Ramos (cell line): ENCODE data around the gene PPP2R2D.

ENCODE experiments used
- in situ Hi-C: fragments of 300-500 bp; cut with MboI; formaldehyde crosslinking; loops from one replicate; pipeline ENCODE4 v1.14.3; 2022; ENCODE audit warnings: low sequenced_read_pairs; ENCODE audit not compliant: unreplicated experiment

PPP2R2D gene

DNA sequence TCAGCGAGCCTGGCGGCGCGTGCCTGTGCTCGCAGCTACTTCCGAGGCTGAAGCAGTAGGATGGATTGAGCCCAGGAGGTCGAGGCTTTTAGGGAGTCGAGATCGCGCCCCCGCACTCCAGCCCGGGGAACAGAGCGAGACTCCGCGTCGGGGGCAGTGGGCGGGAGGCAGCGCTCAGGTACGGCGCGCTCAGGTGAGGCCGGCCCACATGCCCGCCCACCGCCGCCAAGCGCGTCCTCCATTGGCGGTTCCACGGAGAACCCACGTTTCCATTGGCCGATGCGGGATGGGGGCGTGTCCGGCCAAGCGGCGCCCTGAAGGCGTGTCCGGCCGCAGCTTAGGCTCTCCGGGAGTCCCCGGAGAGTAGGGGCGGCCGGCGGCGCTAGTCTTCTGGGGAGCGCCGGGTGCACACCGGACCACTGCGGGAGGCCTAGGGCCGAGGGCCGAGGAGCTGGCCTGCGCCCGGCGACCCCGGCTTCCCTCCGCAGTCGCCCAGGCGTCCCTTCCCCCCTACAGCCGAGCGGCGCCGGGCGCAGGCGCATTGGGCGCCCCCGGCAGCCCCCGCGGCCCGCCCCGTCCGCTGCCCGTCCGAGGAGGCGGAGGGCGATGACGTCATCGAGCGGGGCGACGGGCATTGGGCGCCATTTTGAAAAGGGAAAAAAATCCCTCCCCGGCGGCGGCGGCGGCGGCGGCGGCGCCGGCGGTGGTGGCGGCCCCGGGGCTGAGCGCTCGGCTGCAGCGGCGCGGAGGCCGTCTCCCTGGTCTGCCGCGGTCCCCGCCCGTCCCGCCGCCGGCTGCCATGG lies at the start of gene PPP2R2D:
TSS of gene PPP2R2D (plus strand) at position 659 of the 803 bp plus-strand sequence. CDS start at position 800, 141 bp downstream.
- in situ Hi-C loops: no loop called here

DNA sequence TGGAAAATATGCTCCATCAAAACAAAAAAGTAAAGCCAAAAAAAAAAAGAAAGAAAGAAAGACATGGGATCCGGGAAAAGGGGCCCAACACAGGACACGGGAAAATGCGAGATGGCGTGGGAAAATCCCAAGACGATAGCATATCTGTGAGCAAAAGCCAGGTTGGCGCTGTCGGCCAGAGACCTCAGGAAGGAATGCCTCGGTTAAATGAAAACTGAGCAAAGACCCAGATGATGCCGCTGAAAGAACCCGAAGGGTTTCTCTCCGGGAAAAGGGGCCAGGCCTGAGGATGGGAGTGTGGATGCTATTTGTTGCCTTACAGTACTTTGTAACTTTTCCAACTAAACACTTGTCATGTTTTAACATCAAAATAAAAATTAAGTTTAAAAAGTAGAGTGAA lies 49.5 kb upstream of the PPP2R2D start:
- in situ Hi-C loops: no loop called here

DNA sequence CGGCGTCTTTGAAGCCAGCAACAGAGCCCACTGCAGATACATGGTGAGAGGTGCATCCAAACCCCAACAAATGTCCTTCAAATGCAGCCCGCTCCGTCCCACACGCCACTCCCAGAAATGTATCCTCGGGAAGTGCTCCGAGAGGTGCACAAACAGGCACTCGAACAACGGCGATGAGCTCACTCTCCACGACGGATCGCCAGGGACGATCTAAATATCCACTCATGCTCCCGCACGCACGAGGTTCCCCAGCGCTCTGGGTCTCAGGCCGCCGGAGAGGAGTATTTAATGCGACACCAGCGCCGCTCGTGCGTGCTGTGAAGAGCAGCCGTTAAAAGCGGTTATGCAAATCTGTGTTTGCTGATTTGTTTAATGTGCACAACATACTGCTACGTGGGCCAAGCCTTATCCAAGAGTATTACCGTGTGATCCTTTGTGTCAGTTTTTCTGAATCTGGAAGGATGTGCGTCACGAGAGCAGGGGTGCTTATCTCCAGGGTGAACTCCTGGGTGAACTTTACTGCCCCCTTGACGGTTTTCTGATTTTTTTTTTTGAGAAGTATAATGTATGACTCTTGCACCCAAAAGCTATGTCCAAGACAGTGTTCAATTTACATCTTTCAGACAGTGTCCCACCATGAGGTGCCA lies 48.5 kb upstream of the PPP2R2D start:
- in situ Hi-C loops: no loop called here

DNA sequence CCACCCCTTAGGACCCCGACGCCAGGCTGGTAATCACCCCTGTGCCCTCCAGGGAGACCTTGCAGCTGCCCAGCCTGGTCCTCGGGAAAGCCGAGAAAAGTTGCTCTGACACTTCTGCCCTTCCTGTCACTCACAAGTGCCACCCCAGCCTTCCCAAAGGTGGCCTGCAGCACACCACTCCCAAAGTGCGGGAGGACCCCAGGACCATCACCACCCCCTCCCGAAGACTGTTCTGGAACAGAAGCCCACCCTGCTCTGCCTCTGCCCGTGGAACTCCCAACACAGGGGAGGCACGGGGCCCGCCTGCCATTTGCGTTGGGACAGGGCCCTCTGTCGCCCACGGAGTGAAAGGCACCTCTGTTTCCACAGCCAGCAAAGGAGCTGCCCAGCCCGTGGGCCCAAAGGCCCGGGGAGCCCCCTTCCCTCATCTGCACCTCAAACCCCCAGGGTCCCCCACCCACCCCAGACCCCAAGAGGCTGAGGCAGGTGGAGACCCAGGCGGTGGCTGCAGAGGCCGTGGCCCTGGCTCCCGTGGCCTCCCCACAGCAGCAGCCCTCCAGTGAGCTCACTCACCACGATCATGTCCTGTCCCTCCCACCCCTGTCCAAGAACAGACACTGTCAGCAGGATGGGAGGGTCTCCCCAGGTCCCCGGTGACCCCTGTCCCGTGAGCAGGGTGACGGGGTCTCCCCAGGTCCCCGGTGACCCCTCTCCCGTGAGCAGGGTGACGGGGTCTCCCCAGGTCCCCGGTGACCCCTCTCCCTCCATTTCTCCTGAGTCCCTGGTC lies 47.8 kb upstream of the PPP2R2D start:
- in situ Hi-C loops: no loop called here

DNA sequence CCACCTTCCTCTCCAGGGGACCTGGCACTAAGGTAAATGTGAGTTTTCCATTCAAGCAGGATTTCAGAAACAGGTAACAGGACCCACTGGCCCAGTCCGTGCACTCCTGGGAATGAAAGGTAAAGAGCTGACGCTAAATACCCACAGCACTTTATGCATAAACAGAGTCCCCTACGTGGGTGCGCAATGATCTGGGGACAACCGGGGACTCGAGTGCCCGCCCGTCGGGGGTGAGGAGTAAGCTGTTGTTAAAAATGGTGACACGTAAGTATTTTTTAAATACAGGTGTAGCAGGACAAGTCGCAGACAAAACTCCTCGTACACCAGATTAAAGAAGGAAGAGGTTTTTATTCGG lies 47.2 kb upstream of the PPP2R2D start:
- in situ Hi-C loops: no loop called here

DNA sequence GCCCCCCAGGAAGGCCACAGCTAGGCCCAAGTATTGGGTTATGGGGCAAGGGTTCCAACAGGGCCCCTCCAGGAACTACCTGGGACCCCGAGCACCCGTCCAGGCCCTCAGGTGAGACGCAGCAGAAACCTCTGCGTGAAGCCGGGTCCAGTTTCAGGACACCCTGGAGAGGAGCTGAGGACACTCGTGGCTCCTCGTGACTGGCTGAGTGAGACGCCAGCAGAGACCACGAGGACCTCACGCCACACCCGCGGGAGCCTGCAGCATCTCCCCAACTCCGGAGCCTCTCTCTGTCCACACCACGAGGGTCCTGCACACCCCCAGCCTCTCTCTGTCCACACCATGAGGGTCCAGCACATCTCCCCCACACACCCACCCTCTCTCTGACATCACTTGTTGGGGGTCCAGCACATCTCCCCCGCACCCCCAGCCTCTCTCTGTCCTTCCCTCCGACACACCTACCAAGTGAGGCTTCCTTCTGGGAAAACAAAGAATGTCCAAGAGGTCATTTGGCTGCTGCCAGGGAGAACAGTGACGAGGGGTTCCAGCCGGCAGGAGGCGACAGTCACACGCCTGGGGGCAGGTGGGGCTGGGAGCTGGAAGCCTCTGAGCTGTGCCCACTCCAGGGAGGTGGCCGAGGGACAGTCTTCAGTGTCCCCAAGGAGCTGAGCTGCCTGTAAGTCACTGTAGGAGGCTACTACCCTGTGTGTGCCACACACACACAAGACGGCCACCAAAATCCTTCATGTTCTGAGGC lies 46.1 kb upstream of the PPP2R2D start:
- in situ Hi-C loops: no loop called here

DNA sequence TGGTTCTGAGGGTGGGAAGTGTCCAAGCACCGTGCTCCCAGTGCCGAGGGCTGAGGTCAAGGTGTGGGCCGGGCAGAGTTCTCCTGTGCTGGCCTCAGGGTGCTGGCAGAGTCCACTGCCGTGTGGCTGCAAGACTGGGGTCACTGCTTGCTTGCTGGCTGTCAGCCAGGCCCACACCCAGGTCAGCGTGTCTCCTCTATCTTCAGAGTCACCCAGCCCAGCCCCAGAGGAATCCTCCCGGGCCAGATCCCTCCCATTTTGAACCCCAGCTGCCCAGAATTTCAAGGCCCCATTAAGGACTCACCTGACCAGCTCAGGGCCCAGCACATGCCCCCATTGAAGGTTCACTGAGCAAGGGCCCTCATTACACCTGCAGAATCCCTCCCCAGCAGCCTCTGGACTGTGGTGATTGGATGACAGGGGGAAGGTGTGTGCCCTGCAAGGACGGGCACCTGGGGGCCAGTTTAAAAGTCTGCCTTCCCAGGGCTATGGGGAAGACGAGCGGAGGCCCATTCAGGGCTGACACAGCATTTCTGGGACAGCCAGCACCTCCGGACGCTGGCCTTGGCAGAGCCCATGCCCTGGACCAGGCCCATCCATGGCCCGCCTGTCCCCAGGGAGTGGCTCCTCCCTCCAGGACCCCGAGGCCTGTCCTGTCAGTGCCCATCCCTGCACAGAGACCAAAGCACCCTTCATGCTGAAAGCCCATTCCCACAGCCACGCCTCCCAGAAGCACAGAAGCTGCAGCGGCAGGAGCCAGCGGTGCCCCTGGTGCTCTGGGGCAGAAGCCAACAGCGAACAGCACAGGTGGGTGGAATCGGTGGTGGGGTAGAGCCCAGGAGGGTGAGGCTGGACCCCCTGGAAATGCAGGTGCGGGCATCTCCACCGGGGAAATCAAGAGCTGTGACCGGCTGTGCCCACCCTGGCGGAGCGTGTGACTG lies 45.1 kb upstream of the PPP2R2D start:
- in situ Hi-C loops: no loop called here

DNA sequence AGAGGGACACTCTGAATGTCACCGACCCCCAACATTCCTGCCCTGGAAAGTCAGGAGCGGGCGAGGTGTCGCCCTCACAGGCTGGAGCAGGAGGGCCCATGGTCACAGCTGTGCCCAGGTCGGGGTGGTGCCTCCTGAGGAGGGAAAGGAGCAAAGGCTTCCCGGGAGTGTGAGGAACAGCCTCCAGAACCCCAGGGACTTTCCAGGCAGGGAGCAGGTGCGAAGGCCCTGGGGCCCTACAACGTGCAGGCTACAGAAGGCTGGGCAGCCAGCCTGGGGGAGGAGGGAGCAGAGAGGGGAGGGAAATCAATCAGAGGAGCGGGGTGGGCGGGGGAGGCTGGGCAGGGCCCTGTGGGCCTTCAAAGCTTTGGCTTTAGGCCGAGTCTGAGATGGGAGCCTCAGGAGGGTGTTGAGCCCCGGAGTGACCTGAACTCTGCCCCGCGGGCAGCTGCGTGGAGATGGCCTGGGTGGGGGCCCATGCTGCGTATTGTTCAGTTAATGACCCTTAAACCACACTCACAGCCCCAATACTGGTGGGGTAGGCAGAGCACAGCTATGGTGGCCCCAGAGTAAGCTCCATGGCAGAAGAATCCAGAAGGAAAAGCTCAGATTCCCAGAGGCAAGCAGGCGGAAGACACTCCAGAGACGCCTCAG lies 44.2 kb upstream of the PPP2R2D start:
- in situ Hi-C loops: no loop called here

DNA sequence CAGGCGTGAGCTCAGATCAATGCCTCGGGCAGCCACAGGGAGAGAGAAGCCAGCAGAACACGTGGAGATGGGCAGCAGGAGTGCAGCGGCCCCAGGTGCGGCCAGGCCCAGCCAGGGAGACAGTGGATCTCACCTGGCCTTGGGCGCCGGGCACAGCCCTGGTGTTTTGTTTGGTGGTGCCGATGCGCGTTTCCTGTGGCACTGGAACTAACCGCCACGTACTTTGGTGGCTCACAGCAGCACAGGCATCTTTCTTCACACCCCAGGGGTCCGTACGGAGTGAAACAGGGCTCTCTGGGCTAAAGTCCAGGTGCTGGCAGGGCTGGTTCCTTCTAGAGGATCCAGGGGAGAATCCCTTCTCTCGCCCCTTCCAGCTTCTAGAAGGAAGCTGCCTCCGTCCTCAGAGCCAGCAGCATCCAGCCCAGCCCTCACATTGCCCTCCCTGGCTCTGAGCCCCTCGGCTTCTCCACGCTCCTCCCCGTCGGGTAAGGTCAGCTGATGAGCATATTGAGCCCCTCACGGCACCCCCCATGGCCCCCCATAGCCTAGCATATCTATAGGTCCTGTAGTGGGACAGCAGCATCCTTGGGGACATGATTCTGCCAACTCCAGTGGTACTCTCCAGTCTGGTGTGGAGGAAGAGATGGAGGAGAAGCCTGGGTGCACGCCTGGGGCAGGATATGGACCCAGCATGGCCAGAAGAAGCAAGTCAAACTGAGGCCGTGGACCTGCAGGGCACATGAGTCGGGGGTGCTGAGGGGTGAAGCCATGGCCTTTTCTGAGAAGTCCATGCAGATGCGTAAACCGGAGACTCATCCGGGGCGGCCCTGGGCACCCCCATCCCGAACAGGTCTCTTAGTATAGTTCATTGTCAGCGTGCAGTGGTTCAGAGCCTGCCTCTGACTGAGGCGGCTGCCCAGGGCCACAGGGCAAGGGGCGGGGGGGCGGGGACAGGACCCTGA lies 43.4 kb upstream of the PPP2R2D start:
- in situ Hi-C loops: no loop called here

DNA sequence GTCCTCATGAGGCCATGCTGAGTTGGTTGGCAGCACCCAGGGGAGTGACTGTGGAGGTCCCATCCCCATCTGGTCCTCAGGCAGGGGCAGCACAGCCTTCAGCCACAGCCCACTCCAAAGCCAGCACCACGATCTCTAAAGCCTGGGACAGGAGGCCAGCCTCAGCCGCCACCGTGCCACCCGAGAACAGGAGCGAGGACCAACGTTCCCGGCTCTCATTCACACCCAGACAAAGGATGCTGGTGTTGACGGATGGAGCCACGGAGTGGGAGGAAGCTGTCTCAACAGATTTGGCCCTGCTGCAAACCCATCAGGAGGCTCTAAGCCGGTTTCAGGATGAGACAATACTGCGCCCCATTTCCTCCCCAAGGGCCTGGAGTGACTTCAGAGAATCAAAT lies 42.7 kb upstream of the PPP2R2D start:
- in situ Hi-C loops: no loop called here

DNA sequence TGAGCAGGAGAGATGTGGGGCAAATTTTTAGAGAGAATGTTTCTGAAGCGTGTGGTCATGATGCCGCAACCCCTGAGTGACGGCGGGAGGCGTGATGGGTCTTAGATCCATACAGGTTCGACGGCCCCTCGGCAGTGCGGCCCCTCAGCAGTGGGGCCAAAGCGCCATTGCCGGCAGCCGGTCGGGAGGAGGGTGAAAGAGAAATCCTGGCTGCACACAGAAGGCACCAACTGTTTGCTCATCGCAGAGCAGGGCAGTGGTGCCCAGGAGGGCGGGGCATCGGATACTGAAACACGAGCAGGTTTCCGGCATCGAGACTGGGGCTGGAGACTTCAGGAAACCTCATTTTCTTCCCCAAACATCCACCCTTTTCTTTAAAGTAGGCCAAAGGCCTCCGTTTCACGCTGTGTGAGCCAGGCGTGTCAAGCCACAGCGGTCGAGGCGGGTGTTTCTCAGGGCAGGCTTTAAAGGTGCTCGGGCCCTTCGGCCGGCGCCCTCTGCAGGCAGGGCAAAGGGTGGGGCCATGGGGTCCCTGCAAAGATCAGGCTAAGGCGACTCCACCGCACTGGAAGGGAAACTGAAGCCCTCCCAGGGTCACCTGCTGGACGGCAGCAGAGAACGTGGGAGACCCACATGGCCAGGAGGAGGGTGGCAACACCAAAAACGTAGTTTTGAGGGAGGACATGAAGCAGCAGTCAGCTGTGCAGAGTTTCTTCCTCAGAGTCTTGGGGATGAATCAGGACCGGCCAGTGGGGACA lies 42.0 kb upstream of the PPP2R2D start:
- in situ Hi-C loops: no loop called here

DNA sequence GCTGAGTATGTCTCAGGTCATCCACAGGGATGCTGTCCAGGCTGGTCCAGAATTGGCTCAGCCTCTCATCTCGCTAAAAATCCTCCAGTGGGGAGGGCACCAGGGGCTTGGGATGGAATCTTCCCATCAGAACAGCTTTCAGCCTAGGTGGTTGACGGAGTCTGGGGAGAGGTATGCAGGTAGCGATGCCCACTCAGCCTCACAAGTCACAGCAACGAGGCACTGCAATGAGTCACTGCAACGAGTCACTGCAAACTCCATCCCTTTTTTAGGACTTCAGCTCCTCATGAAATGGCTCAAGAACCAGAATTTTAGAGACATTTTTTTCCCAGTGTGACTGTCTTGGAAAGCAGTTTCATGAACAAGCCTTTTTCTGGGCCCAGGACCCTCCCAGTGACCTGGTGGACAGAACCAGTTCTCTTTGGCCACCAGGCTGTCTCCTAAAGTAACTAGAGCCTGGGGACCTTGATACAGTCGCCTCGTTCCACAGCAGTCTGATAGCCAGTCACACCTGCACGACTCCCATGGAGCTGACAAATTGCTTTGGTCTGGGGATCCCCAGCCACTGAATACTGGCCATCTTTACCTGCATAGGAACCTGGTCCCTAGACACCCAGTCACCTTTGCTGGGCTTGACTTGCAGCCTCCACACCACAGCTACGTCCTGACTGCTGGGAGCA lies 41.3 kb upstream of the PPP2R2D start:
- in situ Hi-C loops: no loop called here

DNA sequence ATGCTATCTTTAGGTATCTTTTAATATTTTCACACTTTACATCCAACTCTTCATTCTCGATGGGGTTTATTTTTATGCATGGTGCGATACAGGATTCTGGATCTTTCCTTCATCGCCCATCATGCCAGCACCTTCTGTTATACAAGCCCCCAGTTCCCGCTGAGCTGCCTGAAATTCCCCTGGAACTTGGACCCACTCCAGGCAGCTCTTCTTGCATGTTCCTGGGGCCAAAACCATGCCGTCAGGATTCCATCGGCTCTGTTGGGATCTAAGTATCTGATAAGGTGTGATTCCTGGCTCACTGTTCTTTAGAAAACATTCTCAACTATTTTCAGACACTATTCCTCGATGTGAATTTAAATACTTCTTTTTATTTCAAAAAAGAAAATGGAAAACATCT lies 40.5 kb upstream of the PPP2R2D start:
- in situ Hi-C loops: no loop called here

DNA sequence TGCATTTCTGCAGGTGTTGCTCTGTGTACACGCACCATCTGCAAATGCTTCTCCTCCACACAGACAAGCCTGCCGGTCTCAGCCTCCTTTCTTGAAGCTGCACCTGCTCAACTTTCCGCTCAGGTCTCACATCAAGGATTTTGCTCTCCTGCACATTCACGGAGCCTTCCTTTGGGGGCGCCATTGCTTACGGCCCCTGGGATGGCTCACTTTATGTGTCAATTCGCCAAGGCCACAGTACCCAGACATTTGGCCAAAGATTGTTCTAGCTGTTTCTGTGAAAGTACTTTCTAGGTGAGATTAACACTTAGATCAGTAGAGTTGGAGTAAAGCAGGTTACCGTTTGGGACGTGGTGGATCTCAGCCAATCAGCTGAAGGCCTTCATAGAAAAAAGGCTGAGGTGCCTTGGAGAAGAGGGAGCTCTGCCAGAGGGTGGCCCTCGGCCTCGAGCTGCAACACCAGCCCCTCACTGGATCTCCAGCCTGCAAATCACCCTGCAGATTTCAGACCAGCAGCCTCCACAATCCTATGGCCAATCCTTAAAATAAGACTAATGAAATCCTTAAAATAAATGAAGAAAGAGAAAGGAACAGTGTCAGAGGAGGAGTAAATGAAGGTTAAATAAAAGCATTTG lies 39.9 kb upstream of the PPP2R2D start:
- in situ Hi-C loops: no loop called here

DNA sequence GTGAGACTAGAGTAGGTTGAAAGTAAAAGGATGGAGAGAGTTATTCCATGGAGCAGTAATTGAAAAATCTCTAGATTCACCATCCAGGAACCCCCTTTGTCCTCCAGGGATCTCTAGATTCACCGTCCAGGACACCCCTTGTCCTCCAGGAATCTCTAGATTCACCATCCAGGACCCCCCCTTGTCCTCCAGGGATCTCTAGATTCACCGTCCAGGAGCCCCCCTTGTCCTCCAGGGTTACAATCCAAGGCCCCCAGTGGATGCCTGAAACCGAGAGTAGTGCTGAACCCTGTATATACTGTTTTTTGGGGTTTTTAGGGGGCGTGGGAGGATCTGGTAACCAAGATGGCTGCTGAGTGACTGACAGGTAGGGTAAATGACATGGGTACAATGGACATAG lies 38.3 kb upstream of the PPP2R2D start:
- in situ Hi-C loops: no loop called here
